Stimulated activated CD8-positive, alpha-beta memory T cell treated with anti-CD3 and anti-CD28 coated beads, Interleukin-4, amount 100 ng/mL, for 4 hours (primary cell): ENCODE measurements around the gene CFAP77.

Source experiments
- DNase-seq, 2 donors: peaks; one replicate each; pipeline ENCODE4 v3.0.0-alpha.2; 2020; ENCODE audit warnings: low read depth in 2 of 2, low spot score in 1 of 2

Gene CFAP77

GRCh38 chr9:132575811-132576210 is 165.8 kb downstream of the CFAP77 start:
- no peak for DNase-seq

GRCh38 chr9:132577119-132577518 is 167.1 kb downstream of the CFAP77 start:
- no peak for DNase-seq

GRCh38 chr9:132578367-132578932 is 168.4 kb downstream of the CFAP77 start:
- no peak for DNase-seq

- DNase-seq, result no peak
Measured at GRCh38 chr9:132579427-132579798, 169.4 kb downstream of the CFAP77 start.

GRCh38 chr9:132582276-132582785 is 172.3 kb downstream of the CFAP77 start, which contains the start of gene BARHL1:
BARHL1 (plus strand) TSS chr9:132582606; CDS start chr9:132582798, 192 bp downstream.
- DNase-seq, result no peak

GRCh38 chr9:132582786-132583583 is 173.0 kb downstream of the CFAP77 start:
- DNase-seq, result no peak

GRCh38 chr9:132583584-132584304 is 173.7 kb downstream of the CFAP77 start:
- DNase-seq, result no peak

- no peak for DNase-seq
Measured at GRCh38 chr9:132584601-132585560, 174.9 kb downstream of the CFAP77 start.

- DNase-seq, result no peak
Measured at GRCh38 chr9:132585954-132586829, 176.2 kb downstream of the CFAP77 start.

- DNase-seq, result no peak
Measured at GRCh38 chr9:132586830-132587591, 177.0 kb downstream of the CFAP77 start.

- DNase-seq, result no peak
Measured at GRCh38 chr9:132587592-132587955, 177.6 kb downstream of the CFAP77 start.

GRCh38 chr9:132588098-132588497 is 178.1 kb downstream of the CFAP77 start:
- no peak for DNase-seq

- no peak for DNase-seq
Measured at GRCh38 chr9:132588501-132589147, 178.6 kb downstream of the CFAP77 start.

GRCh38 chr9:132589148-132590036 is 179.4 kb downstream of the CFAP77 start:
- no peak for DNase-seq

GRCh38 chr9:132590037-132590317 is 180.0 kb downstream of the CFAP77 start:
- DNase-seq, result no peak

- DNase-seq, result no peak
Measured at GRCh38 chr9:132590318-132591182, 180.5 kb downstream of the CFAP77 start.

GRCh38 chr9:132591244-132591643 is 181.2 kb downstream of the CFAP77 start:
- no peak for DNase-seq
